HFF-Myc (cell line): Measurements from ENCODE around the gene SOX14.

Source experiments
- DNase-seq: peaks from one replicate; pipeline ENCODE4 v3.0.0-alpha.2; 2011; ENCODE audit warnings: low read depth; ENCODE audit errors: extremely low read depth
- H3K4me3 ChIP-seq: replicated peaks from 2 replicates; pipeline ENCODE4 v1.5.1; 2011; ENCODE audit warnings: low read depth, mild to moderate bottlenecking, control low read depth, low read length
- TF ChIP-seq, protein P1 (sequence below): IDR thresholded peaks from 2 replicates; pipeline ENCODE4 v1.5.1; 2012; ENCODE audit warnings: mild to moderate bottlenecking, low read depth, low read length, control low read depth; ENCODE audit errors: missing control alignments

The SOX14 gene

DNA sequence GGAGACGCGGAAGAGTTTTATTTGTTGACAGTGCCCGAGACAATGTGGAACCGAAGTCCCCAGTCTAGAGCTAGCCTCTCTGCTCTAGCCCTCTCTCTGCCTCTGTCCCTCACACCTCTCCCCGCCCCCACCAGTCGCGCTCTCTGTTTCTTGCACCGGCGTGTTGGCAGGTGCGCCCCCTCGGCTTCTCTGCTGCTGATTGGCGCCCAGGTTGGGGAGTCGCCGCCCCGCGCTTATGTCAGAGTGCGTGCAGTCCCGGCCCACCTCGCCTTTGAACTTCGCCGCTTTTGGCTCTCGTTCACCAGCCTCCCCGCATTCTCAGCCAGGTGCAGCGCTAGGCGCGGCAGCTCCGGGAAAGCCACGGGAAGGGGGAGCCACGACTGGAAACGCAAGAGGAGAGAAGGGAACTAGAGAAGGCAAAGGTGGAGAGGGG lies at the start of gene SOX14:
Gene SOX14, plus strand, starts transcription at position 315 of the 433 bp plus-strand sequence. CDS start 470 bp downstream, outside the sequence.
- TF ChIP-seq, protein P1, sequence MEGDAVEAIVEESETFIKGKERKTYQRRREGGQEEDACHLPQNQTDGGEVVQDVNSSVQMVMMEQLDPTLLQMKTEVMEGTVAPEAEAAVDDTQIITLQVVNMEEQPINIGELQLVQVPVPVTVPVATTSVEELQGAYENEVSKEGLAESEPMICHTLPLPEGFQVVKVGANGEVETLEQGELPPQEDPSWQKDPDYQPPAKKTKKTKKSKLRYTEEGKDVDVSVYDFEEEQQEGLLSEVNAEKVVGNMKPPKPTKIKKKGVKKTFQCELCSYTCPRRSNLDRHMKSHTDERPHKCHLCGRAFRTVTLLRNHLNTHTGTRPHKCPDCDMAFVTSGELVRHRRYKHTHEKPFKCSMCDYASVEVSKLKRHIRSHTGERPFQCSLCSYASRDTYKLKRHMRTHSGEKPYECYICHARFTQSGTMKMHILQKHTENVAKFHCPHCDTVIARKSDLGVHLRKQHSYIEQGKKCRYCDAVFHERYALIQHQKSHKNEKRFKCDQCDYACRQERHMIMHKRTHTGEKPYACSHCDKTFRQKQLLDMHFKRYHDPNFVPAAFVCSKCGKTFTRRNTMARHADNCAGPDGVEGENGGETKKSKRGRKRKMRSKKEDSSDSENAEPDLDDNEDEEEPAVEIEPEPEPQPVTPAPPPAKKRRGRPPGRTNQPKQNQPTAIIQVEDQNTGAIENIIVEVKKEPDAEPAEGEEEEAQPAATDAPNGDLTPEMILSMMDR, result no peak
- H3K4me3 ChIP-seq, result no peak within 1 kb of the TSS
- DNase-seq, result no peak

DNA sequence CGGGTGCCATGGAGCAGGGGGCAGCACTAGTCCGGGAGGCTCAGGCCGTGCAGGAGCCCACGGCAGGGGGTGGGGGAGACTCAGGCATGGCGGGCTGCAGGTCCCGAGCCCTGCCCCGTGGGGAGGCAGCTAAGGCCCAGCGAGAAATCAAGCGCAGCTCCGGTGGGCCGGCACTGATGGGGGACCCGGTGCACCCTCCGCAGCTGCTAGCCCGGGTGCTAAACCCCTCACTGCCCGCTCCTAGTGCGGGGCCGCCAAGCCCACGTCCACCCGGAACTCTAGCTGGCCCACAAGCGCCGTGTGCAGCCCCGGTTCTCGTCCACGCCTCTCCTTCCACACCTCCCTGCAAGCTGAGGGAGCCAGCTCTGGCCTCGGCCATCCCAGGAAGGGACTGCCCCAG lies 49.6 kb upstream of the SOX14 start:
- no peak for DNase-seq
- H3K4me3 ChIP-seq, result no peak overlapping the region
- TF ChIP-seq, protein P1, result no peak

DNA sequence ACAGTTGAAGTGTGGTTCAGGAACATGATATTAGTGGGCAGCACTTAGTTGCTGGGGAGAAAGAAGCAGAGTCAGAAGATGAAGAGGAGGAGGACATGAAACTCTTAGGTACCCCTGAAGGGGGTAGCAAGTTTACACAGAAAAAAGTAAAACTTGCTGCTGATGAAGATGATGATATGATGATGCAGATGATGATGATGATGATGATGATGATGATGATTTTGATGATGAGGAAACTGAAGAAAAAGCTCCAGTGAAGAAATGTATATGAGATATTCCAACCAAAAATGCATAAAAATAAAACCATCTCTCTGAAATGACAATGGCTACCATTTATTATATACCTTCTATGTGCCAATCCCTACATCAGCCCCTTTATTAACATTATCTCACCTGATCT lies 39.9 kb upstream of the SOX14 start:
- H3K4me3 ChIP-seq, result no peak overlapping the region
- DNase-seq, result no peak
- TF ChIP-seq, protein P1, result no peak

DNA sequence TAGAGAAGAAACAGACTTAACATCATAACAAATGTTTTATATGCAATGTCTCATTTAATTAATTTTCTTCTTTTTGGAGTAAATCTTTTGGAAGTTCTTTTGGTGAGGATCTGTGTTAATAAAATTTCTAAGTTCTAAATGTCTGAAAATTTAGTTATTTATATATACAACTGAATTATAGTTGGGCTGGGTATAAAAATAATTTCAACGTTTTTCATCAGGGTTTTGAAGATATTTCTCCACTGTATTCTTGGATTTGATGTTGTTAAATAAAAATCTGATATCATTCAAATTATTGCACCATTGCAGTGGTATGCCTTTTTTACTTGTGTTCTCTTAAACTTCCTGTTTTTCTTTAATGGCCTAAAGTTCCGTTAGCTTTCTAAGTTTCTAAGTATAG lies 26.9 kb upstream of the SOX14 start:
- DNase-seq, result no peak
- TF ChIP-seq, protein P1, result no peak
- no peak overlapping the region for H3K4me3 ChIP-seq

DNA sequence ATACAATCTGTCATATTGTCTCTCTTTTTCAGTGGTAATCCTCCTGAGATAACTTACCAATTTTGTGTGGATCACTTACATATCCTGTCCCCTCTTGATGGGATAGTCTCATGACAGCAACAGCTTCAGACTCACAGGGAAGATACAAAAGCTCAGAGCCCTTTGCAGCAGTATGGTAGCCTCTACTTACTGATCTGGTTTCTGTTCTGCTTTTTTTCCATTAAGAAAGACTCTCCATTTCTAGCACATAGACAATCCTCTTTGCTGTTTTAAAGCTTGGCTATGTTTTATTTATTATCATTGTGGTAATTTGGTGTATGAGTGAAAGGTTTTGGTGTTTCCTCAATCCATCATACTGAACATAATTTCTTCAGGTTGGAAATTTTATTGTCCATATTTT lies 25.4 kb upstream of the SOX14 start:
- no peak for DNase-seq
- H3K4me3 ChIP-seq, result no peak overlapping the region
- TF ChIP-seq, protein P1, result no peak

DNA sequence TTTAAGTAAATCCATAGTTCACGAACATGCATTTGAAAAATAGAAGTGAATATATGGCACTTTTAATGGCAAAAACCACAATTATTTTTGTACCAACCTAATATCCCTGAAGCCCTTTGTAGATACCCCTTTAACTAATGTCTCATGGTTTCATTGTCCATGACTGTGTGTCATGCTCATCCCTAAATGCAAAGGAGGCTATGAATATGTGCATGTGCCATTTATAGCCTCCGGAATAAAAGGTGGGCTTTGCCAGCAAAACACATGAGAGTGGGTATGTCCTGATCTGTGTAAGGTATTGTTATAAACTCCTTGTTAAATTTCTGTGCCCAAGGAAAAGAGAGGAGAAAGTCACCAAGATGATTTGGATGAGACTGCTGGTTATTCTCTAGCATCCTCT lies 20.5 kb upstream of the SOX14 start:
- DNase-seq, result no peak
- H3K4me3 ChIP-seq, result no peak overlapping the region
- TF ChIP-seq, protein P1, result no peak

DNA sequence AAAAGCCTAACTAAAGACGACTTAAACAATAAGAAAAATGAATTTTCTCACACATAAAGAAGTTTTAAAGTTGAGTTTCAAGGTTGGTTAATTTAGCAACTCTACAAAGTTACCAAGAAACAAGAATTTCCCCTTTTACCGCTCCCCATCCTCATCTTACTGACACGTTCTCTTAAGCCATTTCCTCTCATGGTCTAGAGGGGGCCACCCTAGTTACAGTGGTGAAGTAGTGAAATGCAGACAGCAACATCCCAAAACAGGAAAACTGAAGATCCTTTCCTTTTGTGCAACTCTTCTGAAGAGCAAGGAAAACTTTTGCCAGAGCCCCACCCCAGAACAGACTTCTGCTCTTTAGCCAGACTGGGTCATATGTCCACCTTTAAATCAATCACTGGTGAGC lies 17.3 kb upstream of the SOX14 start:
- TF ChIP-seq, protein P1, result no peak
- DNase-seq, result no peak
- no peak overlapping the region for H3K4me3 ChIP-seq
